Transverse colon (tissue), 4 donors: Measurements from ENCODE around the gene KCND2.

Source experiments
- CTCF ChIP-seq, 5 experiments: fragments of 200-600 bp in 3 of 5; fragments of 450-650 bp in 2 of 5; sonication (generic) in 3 of 5; IDR thresholded peaks; 1 replicate in 2 of 5; 2 replicates in 3 of 5; pipeline ENCODE4 v1.5.1; 2016 to 2017; ENCODE audit warnings: antibody characterized with exemption in 5 of 5, inconsistent platforms in 3 of 5, mild to moderate bottlenecking in 2 of 5, moderate library complexity in 1 of 5
- POLR2A ChIP-seq: fragments of 450-650 bp; IDR thresholded peaks from one replicate; pipeline ENCODE4 v1.6.1; 2016; ENCODE audit warnings: antibody characterized with exemption, mild to moderate bottlenecking, moderate library complexity
- POLR2AphosphoS5 ChIP-seq, 3 donors: sonication (generic); formaldehyde crosslinking; IDR thresholded peaks; one replicate each; pipeline ENCODE4 v1.6.1; 2016; ENCODE audit warnings: antibody characterized with exemption in 3 of 3

- TF ChIP-seq POLR2A (no peak), CTCF (IDR thresholded peaks at IDR 0.05) (no peak), POLR2AphosphoS5 (IDR thresholded peaks at IDR 0.05) (no peak)
Observed at GRCh38 chr7:120370954-120371353, 98.0 kb downstream of the KCND2 start.
